ENCODE results near the gene PDCD7. TPM values are rescaled to one million over a fixed set of nuclear protein-coding genes. Genes with fewer than 3 reads are reported as not detected.

The PDCD7 gene
- total RNA-seq, 6 experiments from 2014 or later = 18.5 to 32.1 (median 22.8) TPM

- no peaks in the 10 kb centered on the region for H3K36me3 Mint-ChIP-seq (ENCODE audit: low read depth)
- no peaks in the 10 kb centered on the region; the same call in 1 of the 2 replicates for H3K27me3 Mint-ChIP-seq (ENCODE audit: insufficient read depth)
- no peak overlapping the region for H3K4me3 Mint-ChIP-seq
- no peak for DNase-seq
- no peak for TF ChIP-seq CTCF (IDR thresholded peaks at IDR 0.05)
- no peaks in the 10 kb centered on the region for H3K4me1 Mint-ChIP-seq (ENCODE audit: low read depth)
- no peaks in the 10 kb centered on the region for H3K9me3 Mint-ChIP-seq
- H3K27ac Mint-ChIP-seq = no peak overlapping the region
Measured at GRCh38 chr15:65091946-65092770, 41.5 kb downstream of the PDCD7 start.

GRCh38 chr15:65089206-65089824, 44.3 kb downstream of the PDCD7 start:
- Mint-ChIP-seq H3K36me3 (ENCODE audit: low read depth) (no peaks in the 10 kb centered on the region), H3K4me3 (no peak overlapping the region), H3K27me3 (ENCODE audit: insufficient read depth) (peaks cover 12% of the 10 kb centered on the region), H3K9me3 (no peaks in the 10 kb centered on the region), H3K4me1 (ENCODE audit: low read depth) (peaks cover 6% of the 10 kb centered on the region; the same call in 1 of the 2 replicates), H3K27ac (no peak overlapping the region)
- no peak for TF ChIP-seq CTCF (IDR thresholded peaks at IDR 0.05)
- no peak for DNase-seq

GRCh38 chr15:65088643-65089021, 45.0 kb downstream of the PDCD7 start:
- DNase-seq = no peak
- Mint-ChIP-seq H3K9me3 (no peaks in the 10 kb centered on the region), H3K4me1 (ENCODE audit: low read depth) (peaks cover 6% of the 10 kb centered on the region; the same call in 1 of the 2 replicates), H3K4me3 (no peak overlapping the region), H3K27me3 (ENCODE audit: insufficient read depth) (peaks cover 12% of the 10 kb centered on the region), H3K36me3 (ENCODE audit: low read depth) (no peaks in the 10 kb centered on the region), H3K27ac (no peak overlapping the region)
- no peak for TF ChIP-seq CTCF (IDR thresholded peaks at IDR 0.05)

- H3K9me3 Mint-ChIP-seq = no peaks in the 10 kb centered on the region
- H3K27ac Mint-ChIP-seq = no peak overlapping the region
- no peaks in the 10 kb centered on the region for H3K36me3 Mint-ChIP-seq (ENCODE audit: low read depth)
- peaks cover 12% of the 10 kb centered on the region for H3K27me3 Mint-ChIP-seq (ENCODE audit: insufficient read depth)
- H3K4me3 Mint-ChIP-seq = no peak overlapping the region
- no peak for DNase-seq
- peaks cover 7% of the 10 kb centered on the region for H3K4me1 Mint-ChIP-seq (ENCODE audit: low read depth)
- no peak for TF ChIP-seq CTCF (IDR thresholded peaks at IDR 0.05)
Measured at GRCh38 chr15:65087873-65088642, 45.5 kb downstream of the PDCD7 start.

- H3K4me3 Mint-ChIP-seq = no peak overlapping the region
- peaks cover 13% of the 10 kb centered on the region for H3K4me1 Mint-ChIP-seq (ENCODE audit: low read depth)
- DNase-seq = no peak
- no peak for TF ChIP-seq CTCF (IDR thresholded peaks at IDR 0.05)
- no peak overlapping the region for H3K27ac Mint-ChIP-seq
- H3K27me3 Mint-ChIP-seq (ENCODE audit: insufficient read depth) = peaks cover 14% of the 10 kb centered on the region
- H3K36me3 Mint-ChIP-seq (ENCODE audit: low read depth) = no peaks in the 10 kb centered on the region
- H3K9me3 Mint-ChIP-seq = no peaks in the 10 kb centered on the region
Measured at GRCh38 chr15:65087411-65087810, 46.2 kb downstream of the PDCD7 start.

Measured in HFFc6 (cell line).